Measurements from ENCODE around the gene EDARADD. TPM values are rescaled to one million over a fixed set of nuclear protein-coding genes. Genes with fewer than 3 reads are reported as not detected.

EDARADD gene
- total RNA-seq, 4 donors from 2014 or later = 0.27 to 1.7 (median 0.31) TPM; not detected in 1

DNA sequence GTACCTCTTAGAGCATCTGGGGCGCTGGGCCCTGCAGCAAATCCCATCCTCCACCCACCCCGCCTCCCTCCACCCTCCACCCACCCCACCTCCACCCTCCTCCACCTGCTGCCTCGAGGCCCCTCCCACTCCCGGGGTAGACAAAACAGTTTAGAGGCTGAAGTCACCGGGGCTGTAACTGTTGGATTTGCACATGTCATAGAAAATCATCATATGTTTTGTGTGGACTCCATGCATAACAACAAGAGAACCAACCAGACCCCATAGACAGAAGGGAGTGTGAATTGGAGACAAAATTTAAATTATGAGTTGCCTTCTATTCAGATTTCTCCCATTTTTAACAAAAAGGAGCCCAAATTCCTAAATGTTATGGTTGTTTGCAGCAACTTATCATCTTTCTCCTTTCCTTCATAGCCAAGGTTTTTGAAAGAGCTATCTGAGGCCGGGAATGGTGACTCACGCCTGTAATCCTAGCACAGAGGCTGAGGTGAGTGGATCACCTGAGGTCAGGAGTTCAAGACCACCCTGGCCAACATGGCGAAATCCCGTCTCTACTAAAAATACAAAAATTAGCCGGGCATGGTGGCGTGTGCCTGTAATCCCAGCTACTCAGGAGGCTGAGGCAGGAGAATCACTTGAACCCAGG lies 101.5 kb downstream of the EDARADD start:
- Histone ChIP-seq H3K27ac (no peak overlapping the region), H3K27me3 (no peaks in the 10 kb centered on the region), H3K4me1 (no peaks in the 10 kb centered on the region), H3K36me3 (no peaks in the 10 kb centered on the region), H3K4me3 (no peak overlapping the region), H3K9me3 (no peaks in the 10 kb centered on the region)
- TF ChIP-seq POLR2AphosphoS5 (IDR thresholded peaks at IDR 0.05) (no peak), EP300 (IDR thresholded peaks at IDR 0.05) (no peak), POLR2A (IDR thresholded peaks at IDR 0.05) (no peak)
- TF ChIP-seq, protein P1, sequence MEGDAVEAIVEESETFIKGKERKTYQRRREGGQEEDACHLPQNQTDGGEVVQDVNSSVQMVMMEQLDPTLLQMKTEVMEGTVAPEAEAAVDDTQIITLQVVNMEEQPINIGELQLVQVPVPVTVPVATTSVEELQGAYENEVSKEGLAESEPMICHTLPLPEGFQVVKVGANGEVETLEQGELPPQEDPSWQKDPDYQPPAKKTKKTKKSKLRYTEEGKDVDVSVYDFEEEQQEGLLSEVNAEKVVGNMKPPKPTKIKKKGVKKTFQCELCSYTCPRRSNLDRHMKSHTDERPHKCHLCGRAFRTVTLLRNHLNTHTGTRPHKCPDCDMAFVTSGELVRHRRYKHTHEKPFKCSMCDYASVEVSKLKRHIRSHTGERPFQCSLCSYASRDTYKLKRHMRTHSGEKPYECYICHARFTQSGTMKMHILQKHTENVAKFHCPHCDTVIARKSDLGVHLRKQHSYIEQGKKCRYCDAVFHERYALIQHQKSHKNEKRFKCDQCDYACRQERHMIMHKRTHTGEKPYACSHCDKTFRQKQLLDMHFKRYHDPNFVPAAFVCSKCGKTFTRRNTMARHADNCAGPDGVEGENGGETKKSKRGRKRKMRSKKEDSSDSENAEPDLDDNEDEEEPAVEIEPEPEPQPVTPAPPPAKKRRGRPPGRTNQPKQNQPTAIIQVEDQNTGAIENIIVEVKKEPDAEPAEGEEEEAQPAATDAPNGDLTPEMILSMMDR (IDR thresholded peaks at IDR 0.05) = no peak
- no peak for ATAC-seq
- WGBS, 2 donors (ENCODE audit: low coverage in 1 of 2) = 57 to 97% methylated on average over 1 to 5 of the region's 11 CpGs

DNA sequence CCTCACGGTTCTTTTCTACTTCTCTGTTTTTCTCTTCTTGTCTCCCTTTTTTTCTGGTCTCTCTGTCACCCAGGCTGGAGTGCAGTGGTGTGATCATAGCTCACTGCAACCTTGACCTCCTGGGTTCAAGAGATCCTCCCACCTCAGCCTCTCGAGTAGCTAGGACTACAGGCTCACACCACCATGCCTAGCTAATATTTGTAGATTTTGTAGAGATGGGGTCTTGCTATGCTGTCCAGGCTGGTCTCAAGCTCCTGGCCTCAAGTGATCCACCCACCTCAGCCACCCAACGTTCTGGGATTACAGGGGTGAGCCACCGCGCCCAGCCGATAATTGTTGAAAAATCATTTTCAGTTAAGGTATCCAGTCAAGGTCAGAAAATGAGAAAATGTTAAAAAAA lies 103.8 kb downstream of the EDARADD start:
- H3K27me3 ChIP-seq = no peaks in the 10 kb centered on the region
- no peak for TF ChIP-seq POLR2AphosphoS5 (IDR thresholded peaks at IDR 0.05)
- TF ChIP-seq, protein P1 (IDR thresholded peaks at IDR 0.05) = no peak
- TF ChIP-seq POLR2A (IDR thresholded peaks at IDR 0.05) = no peak
- TF ChIP-seq EP300 (IDR thresholded peaks at IDR 0.05) = no peak
- no peak overlapping the region for H3K27ac ChIP-seq
- no peaks in the 10 kb centered on the region for H3K9me3 ChIP-seq
- H3K36me3 ChIP-seq = no peaks in the 10 kb centered on the region
- 66 to 93% methylated on average over 1 to 2 of the region's 6 CpGs for WGBS, 2 donors (ENCODE audit: low coverage in 1 of 2)
- no peak for ATAC-seq
- H3K4me1 ChIP-seq = peaks cover 0 to 5% (median 0%) of the 10 kb centered on the region in 3 donors
- H3K4me3 ChIP-seq = no peak overlapping the region

DNA sequence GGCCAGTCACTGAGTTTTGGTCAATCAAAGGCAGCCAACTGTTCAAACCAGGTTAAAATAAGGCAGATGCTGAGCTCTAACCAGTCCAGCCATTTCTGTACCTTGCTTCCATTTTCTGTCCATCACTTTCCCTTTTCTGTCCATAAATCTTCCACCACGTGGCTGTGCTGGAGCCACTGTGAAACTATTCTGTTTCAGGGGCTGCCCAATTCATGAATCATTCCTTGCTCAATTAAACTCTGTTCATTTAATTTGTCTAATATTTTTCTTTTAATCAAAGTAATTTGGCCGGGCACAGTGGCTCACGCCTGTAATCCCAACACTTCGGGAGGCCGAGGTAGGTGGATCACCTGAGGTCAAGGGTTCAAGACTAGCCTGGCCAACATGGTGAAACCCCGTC lies 107.0 kb downstream of the EDARADD start:
- ATAC-seq = no peak
- Histone ChIP-seq H3K4me1 (peaks cover 0 to 10% (median 0%) of the 10 kb centered on the region in 3 donors), H3K27me3 (no peaks in the 10 kb centered on the region), H3K9me3 (no peaks in the 10 kb centered on the region), H3K36me3 (no peaks in the 10 kb centered on the region), H3K27ac (no peak overlapping the region), H3K4me3 (no peak overlapping the region)
- WGBS, 2 donors (ENCODE audit: low coverage in 1 of 2) = 93% methylated on average over 4 of the region's 6 CpGs; no CpG with 5 or more reads in 1 of the 2 donors
- TF ChIP-seq POLR2AphosphoS5 (IDR thresholded peaks at IDR 0.05) (no peak), EP300 (IDR thresholded peaks at IDR 0.05) (no peak), POLR2A (IDR thresholded peaks at IDR 0.05) (no peak)
- TF ChIP-seq, protein P1 (IDR thresholded peaks at IDR 0.05) = no peak

DNA sequence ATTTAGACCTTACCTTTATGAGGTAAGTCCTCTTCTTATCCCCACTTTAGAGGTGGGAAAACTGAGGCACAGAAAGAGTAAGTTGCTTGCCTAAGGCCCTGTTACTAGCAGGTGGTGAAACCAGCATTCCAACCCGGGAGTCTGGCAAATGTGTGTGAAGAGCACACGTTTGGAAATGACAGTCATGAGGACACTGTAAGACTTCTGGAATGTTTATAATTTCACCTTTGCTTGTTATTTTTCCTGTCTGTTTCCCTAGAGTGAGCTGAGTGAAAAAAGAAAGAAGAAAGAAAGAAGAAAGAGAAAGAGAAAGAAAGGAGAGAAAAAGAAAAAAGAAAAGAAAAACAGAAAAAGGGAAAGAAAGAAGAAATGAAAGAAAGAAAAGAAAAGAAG lies 108.5 kb downstream of the EDARADD start:
- Histone ChIP-seq H3K4me1 (peaks cover 0 to 10% (median 0%) of the 10 kb centered on the region in 3 donors), H3K4me3 (peak overlapping the region in 1 of 2 donors; percentile 42), H3K9me3 (no peaks in the 10 kb centered on the region), H3K36me3 (no peaks in the 10 kb centered on the region), H3K27ac (no peak overlapping the region), H3K27me3 (no peaks in the 10 kb centered on the region)
- 20 to 38% methylated on average over 2 of the region's 2 CpGs for WGBS, 2 donors (ENCODE audit: low coverage in 1 of 2)
- TF ChIP-seq POLR2A (IDR thresholded peaks at IDR 0.05) (no peak), EP300 (IDR thresholded peaks at IDR 0.05) (no peak), POLR2AphosphoS5 (IDR thresholded peaks at IDR 0.05) (no peak)
- TF ChIP-seq, protein P1 (IDR thresholded peaks at IDR 0.05) = no peak
- ATAC-seq = peak; percentile 43

All from gastroesophageal sphincter (tissue), 4 donors.